HEK293 (cell line): ENCODE data around the gene MTG1.

Experiments
- MZF1 ChIP-seq: fragments of 450-650 bp; formaldehyde crosslinking; IDR thresholded peaks from 2 replicates; pipeline ENCODE4 v1.5.1; 2017; ENCODE audit warnings: missing biosample characterization, missing genetic modification characterization, borderline replicate concordance
- PBX3 ChIP-seq: sonication (generic); formaldehyde crosslinking; IDR thresholded peaks from 2 replicates; pipeline ENCODE4 v1.8.1; 2022; ENCODE audit warnings: mild to moderate bottlenecking, moderate library complexity, missing genetic modification reagents
- PRDM10 ChIP-seq: fragments of 450-650 bp; formaldehyde crosslinking; IDR thresholded peaks from 2 replicates; pipeline ENCODE4 v1.5.1; 2016; ENCODE audit warnings: missing biosample characterization, missing genetic modification characterization
- PRDM6 ChIP-seq: fragments of 450-650 bp; formaldehyde crosslinking; IDR thresholded peaks from 2 replicates; pipeline ENCODE4 v1.5.1; 2017; ENCODE audit warnings: missing biosample characterization, missing genetic modification characterization
- RBAK ChIP-seq: fragments of 450-650 bp; formaldehyde crosslinking; IDR thresholded peaks from 2 replicates; pipeline ENCODE4 v1.5.1; 2016; ENCODE audit warnings: missing biosample characterization, missing genetic modification characterization
- SCRT1 ChIP-seq: fragments of 450-650 bp; formaldehyde crosslinking; IDR thresholded peaks from 2 replicates; pipeline ENCODE4 v1.5.1; 2016; ENCODE audit warnings: missing biosample characterization, missing genetic modification characterization, borderline replicate concordance
- SP7 ChIP-seq: fragments of 450-650 bp; formaldehyde crosslinking; IDR thresholded peaks from 2 replicates; pipeline ENCODE4 v1.5.1; 2016; ENCODE audit warnings: missing biosample characterization, missing genetic modification characterization
- TSHZ1 ChIP-seq: fragments of 450-650 bp; formaldehyde crosslinking; IDR thresholded peaks from 2 replicates; pipeline ENCODE4 v1.5.1; 2016; ENCODE audit warnings: missing biosample characterization, missing genetic modification characterization, borderline replicate concordance
- ZBTB17 ChIP-seq: fragments of 450-650 bp; formaldehyde crosslinking; IDR thresholded peaks from 2 replicates; pipeline ENCODE4 v1.5.1; 2016; ENCODE audit warnings: missing biosample characterization, missing genetic modification characterization
- ZBTB26 ChIP-seq: fragments of 450-650 bp; formaldehyde crosslinking; optimal IDR thresholded peaks from 2 replicates; pipeline ENCODE3; 2016; ENCODE audit warnings: missing biosample characterization, mild to moderate bottlenecking, missing genetic modification characterization
- ZBTB7A ChIP-seq: fragments of 450-650 bp; formaldehyde crosslinking; IDR thresholded peaks from 2 replicates; pipeline ENCODE4 v1.5.1; 2016; ENCODE audit warnings: low read depth, missing biosample characterization, missing genetic modification characterization
- ZNF140 ChIP-seq: fragments of 450-650 bp; formaldehyde crosslinking; IDR thresholded peaks from 2 replicates; pipeline ENCODE4 v1.5.1; 2016; ENCODE audit warnings: missing biosample characterization, missing genetic modification characterization
- ZNF202 ChIP-seq: fragments of 450-650 bp; formaldehyde crosslinking; IDR thresholded peaks from 2 replicates; pipeline ENCODE4 v1.5.1; 2016; ENCODE audit warnings: missing biosample characterization, missing genetic modification characterization, borderline replicate concordance
- ZNF214 ChIP-seq: fragments of 450-650 bp; formaldehyde crosslinking; IDR thresholded peaks from 2 replicates; pipeline ENCODE4 v1.5.1; 2017; ENCODE audit warnings: missing biosample characterization, mild to moderate bottlenecking, missing genetic modification characterization, borderline replicate concordance
- ZNF223 ChIP-seq: fragments of 450-650 bp; formaldehyde crosslinking; IDR thresholded peaks from 2 replicates; pipeline ENCODE4 v1.5.1; 2016; ENCODE audit warnings: missing biosample characterization, missing genetic modification characterization
- ZNF37A ChIP-seq: fragments of 450-650 bp; IDR thresholded peaks from 2 replicates; pipeline ENCODE4 v1.5.1; 2018; ENCODE audit warnings: missing biosample characterization, missing genetic modification characterization
- ZNF514 ChIP-seq: fragments of 450-650 bp; formaldehyde crosslinking; IDR thresholded peaks from 2 replicates; pipeline ENCODE4 v1.5.1; 2016; ENCODE audit warnings: missing biosample characterization, missing genetic modification characterization
- ZNF518A ChIP-seq: fragments of 450-650 bp; formaldehyde crosslinking; conservative IDR thresholded peaks from 2 replicates; pipeline ENCODE4 v1.5.1; 2016; ENCODE audit warnings: low read depth, missing biosample characterization, missing genetic modification characterization
- ZNF596 ChIP-seq: fragments of 450-650 bp; IDR thresholded peaks from 2 replicates; pipeline ENCODE4 v1.5.0; 2018; ENCODE audit warnings: missing biosample characterization, mild to moderate bottlenecking, missing genetic modification characterization, moderate library complexity
- ZNF600 ChIP-seq: fragments of 450-650 bp; formaldehyde crosslinking; IDR thresholded peaks from 2 replicates; pipeline ENCODE4 v1.5.1; 2016; ENCODE audit warnings: missing biosample characterization, missing genetic modification characterization
- ZNF76 ChIP-seq: fragments of 450-650 bp; formaldehyde crosslinking; IDR thresholded peaks from 2 replicates; pipeline ENCODE4; 2016; ENCODE audit warnings: low read depth, missing biosample characterization, missing genetic modification characterization, borderline replicate concordance

The MTG1 gene

GRCh38 chr10:133388236-133388972, 5.6 kb upstream of the MTG1 start (continued):
- TF ChIP-seq ZNF600 (tag by site-specific recombination) (peak; percentile 36; the same call in 1 of the 2 replicates), ZBTB7A (tag by site-specific recombination) (no peak), PRDM6 (tag by site-specific recombination) (no peak), ZNF140 (tag by site-specific recombination) (no peak), SP7 (tag by site-specific recombination) (no peak), PRDM10 (0 out of 2 replicates have a peak, but pooled peaks have one; percentile 15), ZNF214 (tag by site-specific recombination) (no peak), PBX3 (no peak), ZNF223 (tag by site-specific recombination) (no peak), SCRT1 (tag by site-specific recombination) (no peak), ZNF596 (tag by site-specific recombination) (no peak), ZNF37A (tag by site-specific recombination) (no peak), RBAK (tag by site-specific recombination) (no peak), TSHZ1 (no peak), ZBTB26 (tag by site-specific recombination) (no peak), ZNF514 (tag by site-specific recombination) (no peak), ZNF518A (tag by site-specific recombination) (peak; percentile 76), ZNF202 (tag by site-specific recombination) (no peak), ZBTB17 (tag by site-specific recombination) (peak; percentile 52; the same call in 1 of the 2 replicates), MZF1 (no peak), ZNF76 (tag by site-specific recombination) (peak; percentile 88)
